GM19193 (cell line): ENCODE results near the gene P4HTM.

ENCODE experiments used
- POLR2A ChIP-seq: IDR thresholded peaks from 4 replicates; pipeline ENCODE4 v1.6.1; 2011; ENCODE audit not compliant: insufficient read depth, insufficient read length; ENCODE audit errors: extremely low read depth

The P4HTM gene

GRCh38 chr3:48989796-48990635 is at the start of gene P4HTM:
P4HTM (plus strand) TSS chr3:48990241; CDS start chr3:48990257, 16 bp downstream.
- peak; percentile 52 for TF ChIP-seq POLR2A

- TF ChIP-seq POLR2A, result no peak
Observed at GRCh38 chr3:48945432-48945831, 44.6 kb upstream of the P4HTM start.

GRCh38 chr3:48945891-48946549 is 44.0 kb upstream of the P4HTM start:
- TF ChIP-seq POLR2A, result no peak

- TF ChIP-seq POLR2A, result no peak
Observed at GRCh38 chr3:48949376-48949717, 40.7 kb upstream of the P4HTM start.

- no peak for TF ChIP-seq POLR2A
Observed at GRCh38 chr3:48950051-48950450, 40.0 kb upstream of the P4HTM start.

- no peak for TF ChIP-seq POLR2A
Observed at GRCh38 chr3:48951764-48952163, 38.3 kb upstream of the P4HTM start.

- no peak for TF ChIP-seq POLR2A
Observed at GRCh38 chr3:48952510-48953118, 37.4 kb upstream of the P4HTM start.

GRCh38 chr3:48957006-48957705 is 32.9 kb upstream of the P4HTM start:
- TF ChIP-seq POLR2A, result no peak

- no peak for TF ChIP-seq POLR2A
Observed at GRCh38 chr3:48960841-48961413, 29.1 kb upstream of the P4HTM start.

GRCh38 chr3:48962340-48962739 is 27.7 kb upstream of the P4HTM start:
- no peak for TF ChIP-seq POLR2A

GRCh38 chr3:48962939-48963338 is 27.1 kb upstream of the P4HTM start:
- TF ChIP-seq POLR2A, result no peak

GRCh38 chr3:48963591-48963990 is 26.4 kb upstream of the P4HTM start:
- no peak for TF ChIP-seq POLR2A

GRCh38 chr3:48966367-48966766 is 23.7 kb upstream of the P4HTM start:
- TF ChIP-seq POLR2A, result no peak

- no peak for TF ChIP-seq POLR2A
Observed at GRCh38 chr3:48966876-48967361, 23.1 kb upstream of the P4HTM start.

GRCh38 chr3:48970586-48970985 is 19.5 kb upstream of the P4HTM start:
- TF ChIP-seq POLR2A, result no peak

GRCh38 chr3:48974076-48974864 is 15.8 kb upstream of the P4HTM start:
- no peak for TF ChIP-seq POLR2A
